ENCODE measurements around the gene NUCB2. TPM values are rescaled to one million over a fixed set of nuclear protein-coding genes. Genes with fewer than 3 reads are reported as not detected.

The NUCB2 gene
- polyA plus RNA-seq, 2 of the 4 experiments (the other 2 are of a cell fraction), result 36.7 to 92.5 TPM

DNA sequence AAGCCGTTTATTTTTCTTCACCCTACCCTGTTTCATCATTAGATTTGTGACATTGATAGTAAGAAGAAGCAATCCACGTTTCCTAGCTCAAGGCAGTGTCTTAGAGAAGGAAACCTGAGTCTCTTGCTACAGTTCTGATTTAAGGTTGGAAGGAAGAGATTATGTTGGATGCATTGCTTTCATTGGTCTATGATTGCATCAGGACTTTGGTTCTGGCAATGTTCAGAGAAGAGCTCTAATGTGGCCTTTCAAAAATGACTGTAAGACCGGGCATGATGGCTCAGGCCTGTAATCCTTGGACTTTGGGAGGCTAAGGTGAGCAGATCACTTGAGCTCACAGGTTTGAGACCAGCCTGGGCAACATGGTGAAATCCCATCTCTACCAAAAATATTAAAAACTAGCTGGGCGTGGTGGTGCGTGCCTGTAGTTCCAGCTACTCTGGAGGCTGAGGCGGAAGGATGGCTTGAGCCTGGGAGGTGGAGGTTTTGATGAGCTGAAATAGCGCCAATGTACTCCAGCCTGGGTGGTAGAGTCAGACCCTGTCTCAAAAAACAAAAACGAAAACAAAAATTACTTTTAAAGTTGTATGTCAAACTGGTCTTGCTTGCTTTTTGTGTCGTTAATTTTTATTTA lies 4.1 kb downstream of the NUCB2 start:
- POLR2A ChIA-PET, result no interaction called here
- CTCF ChIA-PET, result interaction anchor here (0.7 to 2.1 kb wide), 3 partner anchors 11 to 51 kb away, joined by 3 to 8 read pairs (median 3); no protein-coding TSS in a partner anchor
- Histone ChIP-seq H3K4me1 (peaks cover 8% of the 10 kb centered on the region), H3K27ac (no peak overlapping the region), H3K9me3 (no peaks in the 10 kb centered on the region), H3K4me3 (no peak overlapping the region), H3K4me2 (no peak overlapping the region)
- TF ChIP-seq EHMT2 (IDR thresholded peaks at IDR 0.05; ENCODE audit: low read depth), result no peak
- no peak for TF ChIP-seq JUN (IDR thresholded peaks at IDR 0.05)
- TF ChIP-seq KDM5A (IDR thresholded peaks at IDR 0.05), result no peak
- no peak for TF ChIP-seq GATA3 (IDR thresholded peaks at IDR 0.05; ENCODE audit: borderline replicate concordance)
- no peak for TF ChIP-seq CBX8 (IDR thresholded peaks at IDR 0.05)
- no peak for TF ChIP-seq HES2 (IDR thresholded peaks at IDR 0.05)
- TF ChIP-seq, protein P1, sequence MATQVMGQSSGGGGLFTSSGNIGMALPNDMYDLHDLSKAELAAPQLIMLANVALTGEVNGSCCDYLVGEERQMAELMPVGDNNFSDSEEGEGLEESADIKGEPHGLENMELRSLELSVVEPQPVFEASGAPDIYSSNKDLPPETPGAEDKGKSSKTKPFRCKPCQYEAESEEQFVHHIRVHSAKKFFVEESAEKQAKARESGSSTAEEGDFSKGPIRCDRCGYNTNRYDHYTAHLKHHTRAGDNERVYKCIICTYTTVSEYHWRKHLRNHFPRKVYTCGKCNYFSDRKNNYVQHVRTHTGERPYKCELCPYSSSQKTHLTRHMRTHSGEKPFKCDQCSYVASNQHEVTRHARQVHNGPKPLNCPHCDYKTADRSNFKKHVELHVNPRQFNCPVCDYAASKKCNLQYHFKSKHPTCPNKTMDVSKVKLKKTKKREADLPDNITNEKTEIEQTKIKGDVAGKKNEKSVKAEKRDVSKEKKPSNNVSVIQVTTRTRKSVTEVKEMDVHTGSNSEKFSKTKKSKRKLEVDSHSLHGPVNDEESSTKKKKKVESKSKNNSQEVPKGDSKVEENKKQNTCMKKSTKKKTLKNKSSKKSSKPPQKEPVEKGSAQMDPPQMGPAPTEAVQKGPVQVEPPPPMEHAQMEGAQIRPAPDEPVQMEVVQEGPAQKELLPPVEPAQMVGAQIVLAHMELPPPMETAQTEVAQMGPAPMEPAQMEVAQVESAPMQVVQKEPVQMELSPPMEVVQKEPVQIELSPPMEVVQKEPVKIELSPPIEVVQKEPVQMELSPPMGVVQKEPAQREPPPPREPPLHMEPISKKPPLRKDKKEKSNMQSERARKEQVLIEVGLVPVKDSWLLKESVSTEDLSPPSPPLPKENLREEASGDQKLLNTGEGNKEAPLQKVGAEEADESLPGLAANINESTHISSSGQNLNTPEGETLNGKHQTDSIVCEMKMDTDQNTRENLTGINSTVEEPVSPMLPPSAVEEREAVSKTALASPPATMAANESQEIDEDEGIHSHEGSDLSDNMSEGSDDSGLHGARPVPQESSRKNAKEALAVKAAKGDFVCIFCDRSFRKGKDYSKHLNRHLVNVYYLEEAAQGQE (IDR thresholded peaks at IDR 0.05), result no peak
- TF ChIP-seq FOSL2 (IDR thresholded peaks at IDR 0.05), result no peak
- no peak for TF ChIP-seq FOSL2 (CRISPR knock-in tag; IDR thresholded peaks at IDR 0.05)
- TF ChIP-seq CBX2 (IDR thresholded peaks at IDR 0.05; ENCODE audit: borderline replicate concordance, low read depth), result no peak
- TF ChIP-seq ZSCAN20 (CRISPR knock-in tag; IDR thresholded peaks at IDR 0.05), result no peak
- no peak for TF ChIP-seq E2F6 (IDR thresholded peaks at IDR 0.05; ENCODE audit: borderline replicate concordance, low read depth)
- no peak for TF ChIP-seq RCOR1 (IDR thresholded peaks at IDR 0.05; ENCODE audit: low read depth, low read length)
- no peak for TF ChIP-seq FOSB (CRISPR knock-in tag; IDR thresholded peaks at IDR 0.05)
- no peak for TF ChIP-seq MAZ (IDR thresholded peaks at IDR 0.05; ENCODE audit: borderline replicate concordance, low read depth, low read length)
- no peak for TF ChIP-seq TFCP2L1 (CRISPR knock-in tag; IDR thresholded peaks at IDR 0.05)
- TF ChIP-seq RAD21 (conservative IDR thresholded peaks at IDR 0.05 in 1 of 2, IDR thresholded peaks at IDR 0.05 in 1 of 2), result no peak
- TF ChIP-seq, protein P2, sequence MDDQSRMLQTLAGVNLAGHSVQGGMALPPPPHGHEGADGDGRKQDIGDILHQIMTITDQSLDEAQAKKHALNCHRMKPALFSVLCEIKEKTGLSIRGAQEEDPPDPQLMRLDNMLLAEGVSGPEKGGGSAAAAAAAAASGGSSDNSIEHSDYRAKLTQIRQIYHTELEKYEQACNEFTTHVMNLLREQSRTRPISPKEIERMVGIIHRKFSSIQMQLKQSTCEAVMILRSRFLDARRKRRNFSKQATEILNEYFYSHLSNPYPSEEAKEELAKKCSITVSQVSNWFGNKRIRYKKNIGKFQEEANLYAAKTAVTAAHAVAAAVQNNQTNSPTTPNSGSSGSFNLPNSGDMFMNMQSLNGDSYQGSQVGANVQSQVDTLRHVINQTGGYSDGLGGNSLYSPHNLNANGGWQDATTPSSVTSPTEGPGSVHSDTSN (IDR thresholded peaks at IDR 0.05), result no peak
- no peak for TF ChIP-seq HOXB13 (CRISPR knock-in tag; IDR thresholded peaks at IDR 0.05; ENCODE audit: low read depth)
- TF ChIP-seq HOXB5 (CRISPR knock-in tag; IDR thresholded peaks at IDR 0.05), result no peak
- no peak for FAIRE-seq
- ATAC-seq, result no peak
- WGBS (ENCODE audit: missing lambda C conversion rate), result 87% methylated on average over 9 of the region's 9 CpGs
- DNase-seq (ENCODE audit: low read depth in 1 of 2, low spot score in 1 of 2), result no peak

DNA sequence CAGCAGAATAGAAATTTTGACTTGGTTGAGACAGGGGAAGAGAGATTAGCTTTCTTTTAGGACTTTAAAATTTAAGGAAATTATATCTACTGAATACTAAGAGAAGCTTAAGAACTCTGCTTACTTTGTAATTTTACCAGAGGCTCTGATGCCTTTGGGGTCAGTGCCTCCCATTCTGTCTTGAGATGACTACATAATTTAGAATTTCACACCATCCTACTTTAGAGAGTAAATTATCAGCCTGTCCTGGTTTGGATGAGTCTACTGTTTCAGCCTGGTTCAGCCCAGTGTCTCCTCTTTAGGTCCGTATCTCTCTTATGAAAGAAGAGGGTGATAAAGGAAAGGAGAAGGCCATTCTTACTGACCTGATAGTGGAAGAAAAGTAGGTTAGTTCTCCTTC lies 9.8 kb downstream of the NUCB2 start:
- H3K27ac ChIP-seq, result no peak overlapping the region
- no peaks in the 10 kb centered on the region for H3K4me1 ChIP-seq
- WGBS (ENCODE audit: missing lambda C conversion rate), result 94% methylated on average over 1 of the region's 1 CpG
- FAIRE-seq, result no peak
- no peak for ATAC-seq
- H3K9me3 ChIP-seq, result no peaks in the 10 kb centered on the region
- POLR2A ChIA-PET, result no interaction called here
- DNase-seq (ENCODE audit: low read depth in 1 of 2, low spot score in 1 of 2), result no peak
- CTCF ChIA-PET, result no interaction called here
- TF ChIP-seq FOSB (CRISPR knock-in tag; IDR thresholded peaks at IDR 0.05) (no peak), GATA3 (IDR thresholded peaks at IDR 0.05; ENCODE audit: borderline replicate concordance) (no peak), MAX (IDR thresholded peaks at IDR 0.05) (no peak), ESRRA (IDR thresholded peaks at IDR 0.05; ENCODE audit: borderline replicate concordance, low read length) (no peak), HOXB13 (CRISPR knock-in tag; IDR thresholded peaks at IDR 0.05; ENCODE audit: low read depth) (no peak), MAFK (IDR thresholded peaks at IDR 0.05; ENCODE audit: partially characterized antibody) (no peak), MYC (IDR thresholded peaks at IDR 0.05; ENCODE audit: borderline replicate concordance, low read length) (no peak), TFCP2L1 (CRISPR knock-in tag; IDR thresholded peaks at IDR 0.05) (no peak), KDM5A (IDR thresholded peaks at IDR 0.05) (no peak), CTCF (IDR thresholded peaks at IDR 0.05) (no peak), HOXB5 (CRISPR knock-in tag; IDR thresholded peaks at IDR 0.05) (no peak)
- no peak overlapping the region for H3K4me3 ChIP-seq
- no peak overlapping the region for H3K4me2 ChIP-seq
